ENCODE results near the gene DOK5.

DOK5 gene

GRCh38 chr20:54640800-54641199, 165.4 kb downstream of the DOK5 start:
- no peak for DNase-seq (ENCODE audit: low read depth in 2 of 3, low spot score in 1 of 3)

GRCh38 chr20:54642864-54643667, 167.7 kb downstream of the DOK5 start:
- DNase-seq (ENCODE audit: low read depth in 2 of 3, low spot score in 1 of 3) = no peak

GRCh38 chr20:54643761-54644160, 168.4 kb downstream of the DOK5 start:
- DNase-seq (ENCODE audit: low read depth in 2 of 3, low spot score in 1 of 3) = no peak

GRCh38 chr20:54645445-54646155, 170.2 kb downstream of the DOK5 start:
- no peak for DNase-seq (ENCODE audit: low read depth in 2 of 3, low spot score in 1 of 3)

- DNase-seq (ENCODE audit: low read depth in 2 of 3, low spot score in 1 of 3) = no peak
These were observed 170.7 kb downstream of the DOK5 start for GRCh38 chr20:54646156-54646517.

GRCh38 chr20:54648421-54649142, 173.2 kb downstream of the DOK5 start:
- DNase-seq (ENCODE audit: low read depth in 2 of 3, low spot score in 1 of 3) = no peak

GRCh38 chr20:54649511-54649962, 174.1 kb downstream of the DOK5 start:
- DNase-seq (ENCODE audit: low read depth in 2 of 3, low spot score in 1 of 3) = peak; percentile 34 to 74 (median 62)

- DNase-seq (ENCODE audit: low read depth in 2 of 3, low spot score in 1 of 3) = no peak
These were observed 174.8 kb downstream of the DOK5 start for GRCh38 chr20:54650052-54650719.

GRCh38 chr20:54651252-54651651, 175.9 kb downstream of the DOK5 start:
- no peak for DNase-seq (ENCODE audit: low read depth in 2 of 3, low spot score in 1 of 3)

- no peak for DNase-seq (ENCODE audit: low read depth in 2 of 3, low spot score in 1 of 3)
These were observed 179.1 kb downstream of the DOK5 start for GRCh38 chr20:54654450-54654849.

- DNase-seq (ENCODE audit: low read depth in 2 of 3, low spot score in 1 of 3) = no peak
These were observed 182.0 kb downstream of the DOK5 start for GRCh38 chr20:54657268-54657826.

GRCh38 chr20:54658525-54658924, 183.1 kb downstream of the DOK5 start:
- no peak for DNase-seq (ENCODE audit: low read depth in 2 of 3, low spot score in 1 of 3)

GRCh38 chr20:54661265-54661664, 185.9 kb downstream of the DOK5 start:
- no peak for DNase-seq (ENCODE audit: low read depth in 2 of 3, low spot score in 1 of 3)

GRCh38 chr20:54661880-54662465, 186.6 kb downstream of the DOK5 start:
- no peak for DNase-seq (ENCODE audit: low read depth in 2 of 3, low spot score in 1 of 3)

- no peak for DNase-seq (ENCODE audit: low read depth in 2 of 3, low spot score in 1 of 3)
These were observed 190.4 kb downstream of the DOK5 start for GRCh38 chr20:54665812-54666211.

- DNase-seq (ENCODE audit: low read depth in 2 of 3, low spot score in 1 of 3) = peak; percentile 0 to 21 (median 8)
These were observed 193.1 kb downstream of the DOK5 start for GRCh38 chr20:54668271-54669039.

GRCh38 chr20:54669040-54669363, 193.6 kb downstream of the DOK5 start:
- no peak for DNase-seq (ENCODE audit: low read depth in 2 of 3, low spot score in 1 of 3)

GRCh38 chr20:54678253-54678652, 202.9 kb downstream of the DOK5 start:
- no peak for DNase-seq (ENCODE audit: low read depth in 2 of 3, low spot score in 1 of 3)

- DNase-seq (ENCODE audit: low read depth in 2 of 3, low spot score in 1 of 3) = no peak
These were observed 205.0 kb downstream of the DOK5 start for GRCh38 chr20:54680439-54680838.
